Measurements from ENCODE around the gene PGS1. TPM values are rescaled to one million over a fixed set of nuclear protein-coding genes. Genes with fewer than 3 reads are reported as not detected.

Gene PGS1
- total RNA-seq, 1 donor from 2014 or later, result 52.0 TPM

DNA sequence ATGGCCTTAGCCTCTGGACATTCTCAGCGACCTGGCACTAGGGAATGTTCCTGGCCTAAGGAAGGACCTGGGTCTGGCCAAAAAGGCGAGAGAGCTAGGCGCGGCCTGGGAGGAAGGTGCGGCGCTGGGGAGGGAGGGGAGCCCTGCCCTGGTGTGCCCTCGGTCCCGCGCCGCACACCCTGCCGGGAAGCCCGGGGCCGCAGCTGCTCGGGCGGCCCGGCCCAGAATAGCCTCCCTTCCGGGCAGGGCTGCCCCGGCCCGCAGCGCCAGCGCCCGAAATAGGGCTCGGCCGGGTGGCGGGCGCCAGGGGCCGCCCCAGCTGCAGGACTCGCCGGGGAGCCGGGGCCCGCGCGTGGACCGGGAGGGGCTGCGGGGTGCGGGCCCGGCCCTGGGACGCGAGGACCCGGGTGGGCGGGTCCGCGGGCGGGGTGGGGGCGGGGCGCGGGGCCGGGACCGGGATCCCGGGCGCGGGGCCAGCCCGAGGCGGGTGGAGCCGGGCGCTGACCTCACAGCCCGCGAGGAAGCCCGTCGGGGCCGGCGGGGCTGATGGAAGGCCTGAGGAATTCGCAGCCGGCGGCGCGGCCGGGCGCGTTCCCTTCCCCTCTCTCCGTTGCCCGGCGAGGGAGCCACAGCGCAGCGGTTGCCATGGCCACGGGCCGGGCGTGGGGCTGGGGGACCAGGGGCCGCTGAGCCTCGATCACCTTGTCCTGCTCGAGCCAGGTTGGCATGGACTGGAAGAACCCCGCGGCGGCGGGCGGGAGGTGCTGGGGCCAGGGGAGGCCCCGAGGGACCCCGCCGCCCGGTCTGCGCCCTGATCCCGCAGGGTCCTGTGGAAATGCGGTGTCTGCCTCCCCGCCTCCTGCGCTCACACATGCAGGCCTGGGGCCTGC lies 36.6 kb upstream of the PGS1 start:
- peaks cover 4% of the 10 kb centered on the region for H3K4me1 Mint-ChIP-seq

DNA sequence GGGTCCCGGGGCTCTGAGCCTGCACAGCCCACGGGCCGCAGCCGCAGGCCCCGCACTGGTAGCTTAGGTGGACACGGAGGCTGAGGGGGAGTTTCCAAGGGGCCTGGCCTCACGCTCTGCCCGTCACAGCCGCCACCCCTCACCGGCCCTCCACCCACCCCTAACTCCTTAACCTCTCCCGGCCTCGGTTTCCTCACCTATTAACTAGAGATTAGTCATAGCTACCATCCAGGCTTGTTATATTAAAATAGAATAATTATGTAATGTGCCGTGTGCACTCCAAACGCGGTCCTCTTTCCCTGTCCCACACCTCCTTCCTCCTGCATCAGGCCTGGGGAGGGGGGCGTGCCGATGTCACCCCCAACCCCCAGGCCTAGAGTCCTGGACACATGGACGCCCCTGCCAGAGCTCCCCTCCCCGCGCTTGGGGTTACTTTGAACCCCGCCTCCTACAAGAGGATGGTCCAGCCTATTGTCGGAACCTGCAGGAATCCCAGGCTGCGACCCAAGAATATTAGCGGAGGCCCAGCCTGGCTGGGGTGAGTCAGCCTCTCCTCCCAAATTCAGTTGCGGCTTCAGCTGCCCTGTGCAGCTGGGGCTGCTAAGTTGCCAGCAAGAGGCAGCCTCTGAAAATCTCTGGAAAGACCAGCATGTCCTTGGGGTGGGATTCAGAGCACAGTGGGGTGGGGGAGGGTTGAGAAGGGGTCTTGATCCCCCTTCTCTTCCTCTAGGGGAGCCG lies 35.8 kb upstream of the PGS1 start:
- Mint-ChIP-seq H3K9me3 (no peaks in the 10 kb centered on the region), H3K4me1 (peaks cover 4% of the 10 kb centered on the region), H3K36me3 (ENCODE audit: low read depth) (no peaks in the 10 kb centered on the region), H3K27ac (ENCODE audit: unreplicated experiment) (no peak overlapping the region), H3K27me3 (ENCODE audit: low read depth) (peaks cover 21% of the 10 kb centered on the region), H3K4me3 (peak overlapping the region; percentile 49)
- TF ChIP-seq, protein P1, sequence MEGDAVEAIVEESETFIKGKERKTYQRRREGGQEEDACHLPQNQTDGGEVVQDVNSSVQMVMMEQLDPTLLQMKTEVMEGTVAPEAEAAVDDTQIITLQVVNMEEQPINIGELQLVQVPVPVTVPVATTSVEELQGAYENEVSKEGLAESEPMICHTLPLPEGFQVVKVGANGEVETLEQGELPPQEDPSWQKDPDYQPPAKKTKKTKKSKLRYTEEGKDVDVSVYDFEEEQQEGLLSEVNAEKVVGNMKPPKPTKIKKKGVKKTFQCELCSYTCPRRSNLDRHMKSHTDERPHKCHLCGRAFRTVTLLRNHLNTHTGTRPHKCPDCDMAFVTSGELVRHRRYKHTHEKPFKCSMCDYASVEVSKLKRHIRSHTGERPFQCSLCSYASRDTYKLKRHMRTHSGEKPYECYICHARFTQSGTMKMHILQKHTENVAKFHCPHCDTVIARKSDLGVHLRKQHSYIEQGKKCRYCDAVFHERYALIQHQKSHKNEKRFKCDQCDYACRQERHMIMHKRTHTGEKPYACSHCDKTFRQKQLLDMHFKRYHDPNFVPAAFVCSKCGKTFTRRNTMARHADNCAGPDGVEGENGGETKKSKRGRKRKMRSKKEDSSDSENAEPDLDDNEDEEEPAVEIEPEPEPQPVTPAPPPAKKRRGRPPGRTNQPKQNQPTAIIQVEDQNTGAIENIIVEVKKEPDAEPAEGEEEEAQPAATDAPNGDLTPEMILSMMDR (conservative IDR thresholded peaks at IDR 0.05), result no peak
- DNase-seq (ENCODE audit: low read depth, low spot score), result no peak

More for the DNA sequence above, 36.6 kb upstream of the PGS1 start:
- Mint-ChIP-seq H3K36me3 (ENCODE audit: low read depth) (no peaks in the 10 kb centered on the region), H3K27ac (ENCODE audit: unreplicated experiment) (no peak overlapping the region), H3K4me3 (no peak overlapping the region), H3K9me3 (no peaks in the 10 kb centered on the region), H3K27me3 (ENCODE audit: low read depth) (peaks cover 23% of the 10 kb centered on the region)
- TF ChIP-seq, protein P1 (conservative IDR thresholded peaks at IDR 0.05), result no peak
- DNase-seq (ENCODE audit: low read depth, low spot score), result peak; percentile 44

DNA sequence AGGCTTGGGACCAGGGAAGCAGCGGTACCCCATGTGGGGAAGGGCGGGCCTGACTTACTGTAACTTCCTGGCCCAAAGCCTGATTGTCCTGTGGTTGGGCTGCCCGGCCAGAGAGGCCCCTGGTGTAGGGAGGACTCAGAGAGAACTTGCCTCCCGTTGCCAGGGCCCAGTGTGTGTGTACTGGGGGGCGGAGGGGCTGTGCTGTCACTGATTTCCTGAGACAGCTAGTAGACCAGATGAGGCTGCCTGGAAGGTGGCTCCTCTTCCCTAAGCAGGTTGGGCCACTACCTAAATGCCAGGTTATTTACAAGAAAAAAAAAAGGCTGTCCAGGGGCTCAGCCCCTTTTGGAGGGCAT lies 35.3 kb upstream of the PGS1 start:
- TF ChIP-seq, protein P1 (conservative IDR thresholded peaks at IDR 0.05), result no peak
- H3K27me3 Mint-ChIP-seq (ENCODE audit: low read depth), result peaks cover 21% of the 10 kb centered on the region
- H3K36me3 Mint-ChIP-seq (ENCODE audit: low read depth), result no peaks in the 10 kb centered on the region
- peaks cover 4% of the 10 kb centered on the region for H3K4me1 Mint-ChIP-seq
- H3K4me3 Mint-ChIP-seq, result no peak overlapping the region
- H3K27ac Mint-ChIP-seq (ENCODE audit: unreplicated experiment), result no peak overlapping the region
- no peaks in the 10 kb centered on the region for H3K9me3 Mint-ChIP-seq
- no peak for DNase-seq (ENCODE audit: low read depth, low spot score)

DNA sequence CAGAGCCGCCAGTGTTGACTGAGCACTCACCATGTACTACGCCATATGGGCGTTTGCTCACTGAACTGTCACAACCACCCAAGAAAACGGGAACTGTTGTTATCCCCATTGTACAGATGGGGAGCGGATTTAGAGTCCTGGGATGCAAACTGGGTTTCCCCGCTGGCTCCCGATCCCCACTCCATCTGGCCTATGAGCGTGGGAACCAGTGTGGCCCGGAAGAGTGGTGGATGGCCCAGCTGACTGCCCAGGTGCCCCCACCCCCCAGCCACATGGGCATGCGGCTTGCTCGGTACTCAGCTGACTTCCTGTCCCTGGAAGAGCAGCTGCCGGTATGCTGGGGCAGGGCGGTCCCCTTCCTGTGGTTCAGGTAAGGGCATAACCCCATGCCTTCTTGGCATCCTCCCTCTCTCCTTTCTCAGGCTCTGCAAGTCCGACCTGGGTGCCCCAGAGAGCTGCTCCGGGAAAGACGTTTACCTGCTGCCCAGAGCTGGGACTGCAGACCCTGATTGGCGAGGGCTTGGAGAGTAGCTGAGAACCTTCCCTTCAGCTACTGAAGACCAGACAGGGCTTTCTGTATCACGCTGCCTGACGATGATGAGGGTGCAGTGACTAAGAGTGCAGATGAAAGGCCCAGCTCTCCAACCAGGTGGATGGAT lies 34.8 kb upstream of the PGS1 start:
- no peak for DNase-seq (ENCODE audit: low read depth, low spot score)
- Mint-ChIP-seq H3K27me3 (ENCODE audit: low read depth) (peaks cover 21% of the 10 kb centered on the region), H3K27ac (ENCODE audit: unreplicated experiment) (no peak overlapping the region), H3K9me3 (no peaks in the 10 kb centered on the region), H3K4me3 (no peak overlapping the region), H3K36me3 (ENCODE audit: low read depth) (no peaks in the 10 kb centered on the region), H3K4me1 (peaks cover 4% of the 10 kb centered on the region)
- TF ChIP-seq, protein P1 (conservative IDR thresholded peaks at IDR 0.05), result no peak

DNA sequence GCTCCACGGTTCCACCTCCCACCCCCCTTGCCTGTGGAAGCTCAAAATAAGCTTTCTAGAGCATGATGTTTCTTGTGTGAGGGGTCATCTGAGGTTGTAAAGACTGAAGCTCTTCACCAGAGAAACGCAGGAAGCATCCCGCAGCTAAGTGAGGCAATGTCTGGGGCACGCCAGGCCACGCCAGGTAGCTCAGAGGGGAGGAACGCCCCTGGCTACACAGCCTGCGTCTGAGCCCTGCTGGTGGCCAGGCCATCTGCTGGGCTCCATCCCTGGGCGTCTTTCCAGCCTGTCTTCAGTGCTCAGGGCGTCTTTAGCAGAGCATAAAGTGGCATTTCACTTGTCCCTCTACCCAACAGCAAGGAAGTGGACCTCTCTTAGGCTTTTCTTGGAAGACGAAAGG lies 33.8 kb upstream of the PGS1 start:
- Mint-ChIP-seq H3K4me1 (peaks cover 4% of the 10 kb centered on the region), H3K4me3 (no peak overlapping the region), H3K36me3 (ENCODE audit: low read depth) (no peaks in the 10 kb centered on the region), H3K9me3 (no peaks in the 10 kb centered on the region), H3K27ac (ENCODE audit: unreplicated experiment) (no peak overlapping the region), H3K27me3 (ENCODE audit: low read depth) (peaks cover 24% of the 10 kb centered on the region)
- TF ChIP-seq, protein P1 (conservative IDR thresholded peaks at IDR 0.05), result no peak
- DNase-seq (ENCODE audit: low read depth, low spot score), result no peak

All from neural crest cell (in vitro differentiated cells).